T-helper 1 cell treated with Interleukin-12 subunit alpha and Interleukin-12 subunit beta and Interleukin-4 antibody, amounts not matched to agents 30 μg/mL and 1 μg/mL, for 36 hours (primary cell): ENCODE data around the gene USH1G.
A peak's percentile ranks its signal among the peaks of the same experiment; 100 is the strongest.
"Not testable (repeated sequence)": the region's sequence is repeated elsewhere in the genome, so short reads cannot be mapped to it uniquely, and the experiment has no call there.

Source experiments
- H3K27ac Mint-ChIP-seq: one replicate; pipeline ENCODE4 v1.8.0; 2021; ENCODE audit warnings: mild to moderate bottlenecking, mixed read lengths
- H3K27me3 Mint-ChIP-seq: one replicate; pipeline ENCODE4 v1.8.0; 2021; ENCODE audit warnings: low read depth, mixed read lengths
- H3K36me3 Mint-ChIP-seq: one replicate; pipeline ENCODE4 v1.8.0; 2021; ENCODE audit warnings: low read depth, mixed read lengths
- H3K4me1 Mint-ChIP-seq: one replicate; pipeline ENCODE4 v1.8.0; 2021; ENCODE audit warnings: low read depth, mixed read lengths
- H3K4me3 Mint-ChIP-seq: one replicate; pipeline ENCODE4 v1.8.0; 2021; ENCODE audit warnings: mild to moderate bottlenecking, moderate library complexity, mixed read lengths
- H3K9me3 Mint-ChIP-seq: one replicate; pipeline ENCODE4 v1.8.0; 2021; ENCODE audit warnings: mixed read lengths

USH1G gene

GRCh38 chr17:74909097-74909496 is 14.0 kb downstream of the USH1G start:
- not testable (repeated sequence) for H3K27me3 Mint-ChIP-seq, H3K9me3 Mint-ChIP-seq, H3K36me3 Mint-ChIP-seq, H3K27ac Mint-ChIP-seq, H3K4me1 Mint-ChIP-seq, H3K4me3 Mint-ChIP-seq

- Mint-ChIP-seq H3K4me3 (no peak overlapping the region), H3K27ac (no peak overlapping the region), H3K9me3 (no peaks in the 10 kb centered on the region), H3K4me1 (no peaks in the 10 kb centered on the region), H3K36me3 (no peaks in the 10 kb centered on the region), H3K27me3 (peaks cover 7% of the 10 kb centered on the region)
Measured at GRCh38 chr17:74907012-74907411, 16.0 kb downstream of the USH1G start.

- not testable (repeated sequence) for H3K9me3 Mint-ChIP-seq, H3K36me3 Mint-ChIP-seq, H3K27ac Mint-ChIP-seq, H3K4me1 Mint-ChIP-seq, H3K4me3 Mint-ChIP-seq, H3K27me3 Mint-ChIP-seq
Measured at GRCh38 chr17:74906214-74906793, 16.8 kb downstream of the USH1G start.

- no peak overlapping the region for H3K27ac Mint-ChIP-seq
- no peak overlapping the region for H3K4me3 Mint-ChIP-seq
- no peaks in the 10 kb centered on the region for H3K4me1 Mint-ChIP-seq
- peaks cover 6% of the 10 kb centered on the region for H3K27me3 Mint-ChIP-seq
- no peaks in the 10 kb centered on the region for H3K36me3 Mint-ChIP-seq
- no peaks in the 10 kb centered on the region for H3K9me3 Mint-ChIP-seq
Measured at GRCh38 chr17:74904687-74905409, 18.2 kb downstream of the USH1G start.

- H3K27me3 Mint-ChIP-seq, result peaks cover 4% of the 10 kb centered on the region
- H3K27ac Mint-ChIP-seq, result no peak overlapping the region
- H3K4me1 Mint-ChIP-seq, result no peaks in the 10 kb centered on the region
- H3K36me3 Mint-ChIP-seq, result no peaks in the 10 kb centered on the region
- H3K4me3 Mint-ChIP-seq, result no peak overlapping the region
- no peaks in the 10 kb centered on the region for H3K9me3 Mint-ChIP-seq
Measured at GRCh38 chr17:74903671-74904070, 19.4 kb downstream of the USH1G start.

- Mint-ChIP-seq H3K27ac (no peak overlapping the region), H3K27me3 (peaks cover 4% of the 10 kb centered on the region), H3K36me3 (no peaks in the 10 kb centered on the region), H3K4me3 (no peak overlapping the region), H3K9me3 (no peaks in the 10 kb centered on the region), H3K4me1 (no peaks in the 10 kb centered on the region)
Measured at GRCh38 chr17:74903034-74903433, 20.0 kb downstream of the USH1G start.

- no peaks in the 10 kb centered on the region for H3K36me3 Mint-ChIP-seq
- no peaks in the 10 kb centered on the region for H3K9me3 Mint-ChIP-seq
- no peaks in the 10 kb centered on the region for H3K4me1 Mint-ChIP-seq
- H3K4me3 Mint-ChIP-seq, result no peak overlapping the region
- H3K27me3 Mint-ChIP-seq, result peaks cover 5% of the 10 kb centered on the region
- no peak overlapping the region for H3K27ac Mint-ChIP-seq
Measured at GRCh38 chr17:74901353-74902135, 21.5 kb downstream of the USH1G start.

- Mint-ChIP-seq H3K36me3 (no peaks in the 10 kb centered on the region), H3K4me3 (no peak overlapping the region), H3K27me3 (peaks cover 19% of the 10 kb centered on the region), H3K9me3 (no peaks in the 10 kb centered on the region), H3K27ac (no peak overlapping the region), H3K4me1 (no peaks in the 10 kb centered on the region)
Measured at GRCh38 chr17:74900208-74900607, 22.8 kb downstream of the USH1G start.

- no peak overlapping the region for H3K4me3 Mint-ChIP-seq
- H3K9me3 Mint-ChIP-seq, result no peaks in the 10 kb centered on the region
- H3K27ac Mint-ChIP-seq, result no peak overlapping the region
- peaks cover 2% of the 10 kb centered on the region for H3K4me1 Mint-ChIP-seq
- peaks cover 30% of the 10 kb centered on the region for H3K27me3 Mint-ChIP-seq
- no peaks in the 10 kb centered on the region for H3K36me3 Mint-ChIP-seq
Measured at GRCh38 chr17:74898376-74898946, 24.6 kb downstream of the USH1G start.

GRCh38 chr17:74893936-74894671 is 29.0 kb downstream of the USH1G start:
- Mint-ChIP-seq H3K36me3 (no peaks in the 10 kb centered on the region), H3K9me3 (no peaks in the 10 kb centered on the region), H3K27ac (no peak overlapping the region), H3K27me3 (peaks cover 51% of the 10 kb centered on the region), H3K4me3 (peak overlapping the region; percentile 48), H3K4me1 (peaks cover 2% of the 10 kb centered on the region)

- peaks cover 2% of the 10 kb centered on the region for H3K4me1 Mint-ChIP-seq
- no peaks in the 10 kb centered on the region for H3K36me3 Mint-ChIP-seq
- peaks cover 53% of the 10 kb centered on the region for H3K27me3 Mint-ChIP-seq
- H3K27ac Mint-ChIP-seq, result no peak within 1 kb of the TSS
- peak within 1 kb of the TSS; percentile 48 for H3K4me3 Mint-ChIP-seq
- no peaks in the 10 kb centered on the region for H3K9me3 Mint-ChIP-seq
Measured at GRCh38 chr17:74892974-74893911, 29.8 kb downstream of the USH1G start, which contains the start of gene FADS6. Gene FADS6, minus strand, starts transcription at chr17:74893633. Its CDS starts 38 bp downstream, at chr17:74893595.

- Mint-ChIP-seq H3K9me3 (no peaks in the 10 kb centered on the region), H3K27ac (no peak overlapping the region), H3K4me3 (no peak overlapping the region), H3K4me1 (peaks cover 2% of the 10 kb centered on the region), H3K27me3 (peaks cover 55% of the 10 kb centered on the region), H3K36me3 (no peaks in the 10 kb centered on the region)
Measured at GRCh38 chr17:74892013-74892841, 30.8 kb downstream of the USH1G start.

GRCh38 chr17:74890554-74890953 is 32.5 kb downstream of the USH1G start:
- no peaks in the 10 kb centered on the region for H3K9me3 Mint-ChIP-seq
- no peak overlapping the region for H3K27ac Mint-ChIP-seq
- H3K27me3 Mint-ChIP-seq, result peaks cover 45% of the 10 kb centered on the region
- H3K36me3 Mint-ChIP-seq, result no peaks in the 10 kb centered on the region
- peaks cover 2% of the 10 kb centered on the region for H3K4me1 Mint-ChIP-seq
- H3K4me3 Mint-ChIP-seq, result no peak overlapping the region
